GM11168 (cell line): Measurements from ENCODE around the gene KRTAP13-4.

ENCODE experiments used
- in situ Hi-C: fragments of 300-500 bp; cut with MboI; formaldehyde crosslinking; loops from one replicate; pipeline ENCODE4 v1.12.0; 2022; ENCODE audit warnings: low sequenced_read_pairs; ENCODE audit not compliant: unreplicated experiment

Gene KRTAP13-4, protein sequence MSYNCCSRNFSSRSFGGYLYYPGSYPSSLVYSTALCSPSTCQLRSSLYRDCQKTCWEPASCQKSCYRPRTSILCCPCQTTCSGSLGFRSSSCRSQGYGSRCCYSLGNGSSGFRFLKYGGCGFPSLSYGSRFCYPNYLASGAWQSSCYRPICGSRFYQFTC

DNA sequence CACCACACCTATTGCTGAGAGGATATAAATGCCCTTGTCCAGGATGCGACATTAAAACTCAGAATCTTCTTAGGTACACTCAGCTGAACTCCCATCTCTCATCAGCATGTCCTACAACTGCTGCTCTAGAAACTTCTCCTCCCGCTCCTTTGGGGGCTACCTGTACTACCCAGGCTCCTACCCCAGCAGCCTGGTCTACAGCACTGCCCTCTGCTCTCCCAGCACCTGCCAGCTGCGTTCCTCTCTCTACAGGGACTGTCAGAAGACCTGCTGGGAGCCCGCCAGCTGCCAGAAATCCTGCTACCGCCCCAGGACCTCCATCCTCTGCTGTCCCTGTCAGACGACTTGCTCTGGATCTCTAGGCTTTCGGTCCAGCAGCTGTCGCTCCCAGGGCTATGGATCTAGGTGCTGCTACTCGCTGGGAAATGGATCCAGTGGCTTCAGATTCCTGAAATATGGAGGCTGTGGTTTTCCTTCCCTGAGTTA lies at the start of gene KRTAP13-4:
Gene KRTAP13-4, plus strand, starts transcription at position 51 of the 486 bp plus-strand sequence. Its CDS starts 56 bp downstream, at position 107.
- in situ Hi-C loops = no loop called here

DNA sequence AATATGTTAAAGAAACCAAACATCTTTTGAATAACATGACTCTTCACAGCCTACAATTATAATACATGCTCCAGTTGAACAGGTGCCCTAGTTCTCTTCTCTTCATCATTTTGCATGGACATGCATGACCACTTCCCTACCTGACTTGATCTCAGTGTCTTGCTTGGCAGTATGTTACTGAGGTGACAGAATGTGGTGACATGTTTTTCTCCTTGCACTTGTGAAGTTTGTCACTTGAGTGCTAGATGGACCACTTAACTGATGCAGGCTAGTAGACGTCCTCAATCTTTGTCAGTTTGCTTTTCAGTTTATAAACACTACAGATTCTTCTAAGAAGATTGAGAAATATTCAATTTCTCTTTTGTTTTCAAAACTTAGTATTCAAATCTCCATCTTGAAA lies 47.8 kb upstream of the KRTAP13-4 start:
- in situ Hi-C loops = no loop called here

GRCh38 chr21:30391492-30392025 lies 38.5 kb upstream of the KRTAP13-4 start:
- in situ Hi-C loops = no loop called here

GRCh38 chr21:30395731-30396130 lies 34.3 kb upstream of the KRTAP13-4 start, which contains the start of gene KRTAP13-1:
Gene KRTAP13-1, plus strand, starts transcription at chr21:30396031. Its CDS starts 56 bp downstream, at chr21:30396087.
- in situ Hi-C loops = no loop called here

DNA sequence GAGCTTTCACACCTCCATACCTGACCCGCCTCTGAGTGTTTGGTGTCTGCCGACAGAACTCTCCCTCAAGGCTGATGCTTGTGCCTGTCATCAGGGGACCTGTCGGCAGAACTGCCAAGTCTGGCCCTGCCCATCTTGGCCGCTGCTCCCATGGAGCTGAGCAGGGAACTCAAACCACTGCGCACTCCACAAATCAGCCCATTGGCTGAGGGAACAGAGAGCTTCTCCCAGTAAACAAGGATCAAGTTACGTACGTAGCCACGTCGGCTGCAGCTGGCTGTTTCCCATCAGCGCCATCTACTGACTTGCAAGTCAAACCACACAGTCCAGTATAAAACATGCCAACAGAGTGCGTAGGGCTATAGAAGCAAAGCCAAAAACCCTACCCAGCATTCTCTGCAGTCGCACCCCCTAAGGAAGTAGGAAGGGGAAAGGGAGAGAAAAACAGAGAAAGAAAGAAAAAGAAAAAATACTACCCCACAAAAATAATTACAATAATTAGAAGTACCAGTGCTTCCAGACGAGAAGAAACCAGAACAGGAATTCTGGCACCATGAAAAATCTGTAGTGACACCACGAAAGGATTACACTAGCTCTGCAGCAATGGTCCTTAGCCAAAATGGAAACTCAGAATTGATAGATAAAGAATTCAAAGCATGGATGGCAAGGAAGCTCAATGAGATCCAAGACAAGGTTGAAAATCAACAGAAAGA lies 21.1 kb upstream of the KRTAP13-4 start:
- in situ Hi-C loops = no loop called here

GRCh38 chr21:30415993-30416392 lies 14.0 kb upstream of the KRTAP13-4 start:
- in situ Hi-C loops = no loop called here

DNA sequence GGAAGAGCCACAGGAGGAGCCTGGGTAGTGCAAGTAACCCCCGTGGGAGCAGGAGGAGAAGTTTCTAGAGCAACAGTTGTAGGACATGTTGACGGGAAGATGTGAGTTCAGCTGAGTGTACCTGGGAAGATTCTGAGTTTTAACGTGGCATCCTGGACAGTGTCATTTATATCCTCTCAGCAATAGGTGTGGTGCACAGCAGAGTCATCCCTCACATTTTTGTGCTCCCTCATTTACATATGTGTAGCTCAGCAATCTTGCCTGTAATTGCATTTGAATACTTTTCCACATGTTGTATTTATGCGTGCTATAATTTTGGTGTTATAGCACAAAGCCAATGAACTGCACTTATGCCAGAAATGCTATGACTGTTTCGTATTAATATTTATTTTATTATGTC lies 4.2 kb upstream of the KRTAP13-4 start, which contains the start of gene KRTAP13-3:
Gene KRTAP13-3, minus strand, starts transcription at position 101 of the 400 bp plus-strand sequence. Its CDS starts 14 bp downstream, at position 87.
- in situ Hi-C loops = no loop called here

GRCh38 chr21:30426731-30427130 lies 3.3 kb upstream of the KRTAP13-4 start:
- in situ Hi-C loops = no loop called here

- in situ Hi-C loops = no loop called here
Observed at GRCh38 chr21:30434033-30434631, 4.1 kb downstream of the KRTAP13-4 start.

GRCh38 chr21:30437010-30437565 lies 7.1 kb downstream of the KRTAP13-4 start:
- in situ Hi-C loops = no loop called here

GRCh38 chr21:30439975-30440374 lies 10.0 kb downstream of the KRTAP13-4 start, which contains the start of gene KRTAP15-1:
Gene KRTAP15-1, plus strand, starts transcription at chr21:30440275. Its CDS starts 53 bp downstream, at chr21:30440328.
- in situ Hi-C loops = no loop called here

DNA sequence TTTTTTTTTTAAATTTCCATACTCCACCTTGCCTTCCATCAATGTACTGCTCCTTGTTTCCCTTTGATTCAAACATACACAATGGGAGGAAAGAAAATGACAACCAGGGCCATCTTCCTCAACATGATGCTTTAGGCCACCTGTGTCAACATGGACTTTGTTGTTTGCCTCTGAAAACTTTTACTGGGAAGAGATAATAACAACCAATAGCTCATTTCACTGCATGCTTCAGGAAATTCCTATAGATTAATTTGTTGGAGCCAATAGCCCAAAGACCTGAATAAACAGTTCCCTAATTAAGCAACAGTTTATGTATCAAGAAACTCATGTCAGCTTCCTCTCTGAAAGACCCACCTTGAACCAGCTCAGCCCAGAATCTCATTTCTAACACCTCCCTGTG lies 13.2 kb downstream of the KRTAP13-4 start:
- in situ Hi-C loops = no loop called here

DNA sequence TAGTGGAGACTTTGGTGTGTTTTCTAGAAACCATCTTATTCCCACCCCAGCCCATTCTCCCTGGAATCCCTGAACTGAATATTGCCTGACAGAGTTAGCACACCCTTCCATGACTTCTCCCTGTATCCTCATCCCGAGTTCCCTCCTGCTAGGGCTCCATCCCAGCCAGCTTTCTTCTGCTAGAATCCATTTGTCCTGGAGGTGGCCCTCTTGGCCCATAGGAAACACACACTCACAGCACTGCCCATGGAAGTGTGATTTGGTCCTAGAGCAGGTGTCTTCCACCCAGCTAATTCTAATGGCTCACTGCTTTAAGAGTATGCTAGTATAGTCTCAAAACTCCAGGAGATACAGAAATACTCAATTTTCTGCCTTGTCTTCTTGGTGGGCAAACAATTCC lies 14.2 kb downstream of the KRTAP13-4 start:
- in situ Hi-C loops = no loop called here

DNA sequence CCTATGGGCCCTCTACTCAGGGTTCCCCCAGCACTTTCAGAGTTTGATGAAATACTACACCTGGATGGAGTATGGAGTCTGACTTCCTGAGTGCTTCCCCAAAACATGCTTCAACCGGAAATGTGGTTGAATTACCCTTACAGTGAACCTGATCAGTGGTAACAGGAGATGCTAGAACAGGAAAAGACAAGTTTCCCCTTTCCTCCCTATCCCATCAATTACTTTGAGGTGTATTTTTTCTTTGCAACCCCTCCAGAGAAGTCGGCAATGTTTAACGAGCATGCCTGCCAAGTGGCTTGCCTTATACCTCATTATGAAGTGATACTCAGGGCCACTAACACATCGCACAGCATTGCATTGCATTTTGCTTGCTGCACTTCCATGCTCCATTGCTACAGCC lies 17.0 kb downstream of the KRTAP13-4 start:
- in situ Hi-C loops = no loop called here

DNA sequence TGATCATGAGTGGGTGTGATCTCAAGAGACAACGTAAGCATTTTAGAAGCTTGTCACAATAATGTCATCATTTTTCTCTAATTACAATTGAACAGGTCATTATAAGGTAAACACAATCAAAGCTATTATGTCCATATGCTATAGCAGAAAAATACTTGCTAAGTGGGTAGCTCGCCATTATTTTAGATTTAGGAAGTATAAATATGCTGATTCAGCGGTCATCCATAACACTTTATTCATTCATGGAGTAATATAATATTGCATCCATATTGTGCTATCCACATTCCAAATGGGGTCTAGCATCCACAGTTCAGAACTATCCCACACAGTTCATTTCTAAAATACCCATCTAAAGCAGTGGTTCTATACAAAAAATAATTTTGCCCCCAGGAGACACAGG lies 18.5 kb downstream of the KRTAP13-4 start:
- in situ Hi-C loops = no loop called here

DNA sequence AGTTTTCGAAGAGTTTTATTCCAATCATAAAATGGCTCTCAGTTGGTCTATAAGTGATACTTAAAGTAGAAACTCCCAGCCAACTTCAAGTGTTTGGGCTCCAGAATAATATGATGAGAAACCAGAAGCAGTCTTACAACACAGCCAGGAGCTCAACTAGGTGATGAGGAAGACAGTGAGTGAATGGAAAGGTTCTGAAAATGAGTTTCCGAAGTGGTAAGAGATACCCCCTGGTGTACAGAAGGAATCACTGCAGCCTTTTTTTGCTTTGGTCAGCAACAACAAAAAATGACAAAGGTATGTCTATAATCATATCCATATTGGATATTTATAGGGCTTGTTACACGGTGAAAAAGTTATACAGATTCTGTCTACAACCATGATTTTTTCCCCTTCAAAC lies 33.7 kb downstream of the KRTAP13-4 start:
- in situ Hi-C loops = no loop called here

DNA sequence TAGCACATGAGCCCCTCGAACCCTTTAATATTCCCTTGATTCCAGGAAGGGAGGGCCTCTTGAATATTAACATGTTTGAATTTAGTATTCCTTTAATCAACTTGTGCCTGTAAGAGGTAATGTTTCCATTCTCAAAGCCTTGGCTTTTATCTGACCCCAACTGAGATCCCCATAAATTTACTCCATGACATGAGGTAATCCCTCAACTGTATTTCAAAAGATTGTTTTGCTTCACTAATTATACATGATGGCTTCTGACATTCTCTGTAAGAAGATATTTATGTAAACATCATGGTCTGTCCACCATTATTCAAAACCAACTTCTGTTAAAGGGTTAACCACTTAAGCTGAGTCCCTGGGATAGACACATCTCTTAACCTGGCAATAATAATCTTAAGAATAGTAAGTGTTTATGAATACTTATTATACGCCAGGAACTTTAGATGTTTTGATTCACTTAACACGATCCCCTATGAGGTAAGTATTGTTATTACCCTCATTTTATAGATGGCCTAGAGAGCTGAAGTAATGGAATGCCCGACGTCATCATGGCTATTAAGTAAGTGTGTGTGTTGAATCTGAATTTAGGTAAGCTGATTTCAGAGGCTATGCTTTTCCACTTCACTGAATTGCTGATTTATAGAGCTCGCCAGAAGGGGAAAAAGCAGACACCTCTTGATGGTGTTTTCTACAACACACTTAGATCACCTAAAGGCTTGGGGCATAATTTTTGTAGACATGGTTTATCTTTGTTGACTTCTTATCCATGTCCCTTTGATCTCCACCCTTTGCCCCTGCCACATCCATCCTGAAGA lies 39.1 kb downstream of the KRTAP13-4 start:
- in situ Hi-C loops = no loop called here

DNA sequence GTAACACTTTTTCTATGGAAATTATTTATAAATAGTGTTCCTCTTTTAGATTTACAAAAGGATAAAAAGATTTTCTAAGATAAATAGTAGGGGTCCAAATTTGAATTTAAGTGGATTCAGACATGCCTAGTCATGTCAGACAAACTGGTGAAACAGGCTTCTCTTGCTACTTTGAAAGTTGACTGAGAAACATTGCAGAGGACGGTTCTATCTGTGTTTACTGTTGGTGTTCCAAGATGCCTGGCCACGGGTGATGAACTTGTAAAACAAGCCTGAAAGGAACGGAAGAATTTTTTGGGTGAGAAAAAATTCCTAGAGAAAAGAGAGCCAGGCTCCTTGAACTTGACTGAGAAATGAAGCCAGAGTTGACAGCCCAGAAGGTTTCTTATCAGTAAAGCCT lies 48.0 kb downstream of the KRTAP13-4 start:
- in situ Hi-C loops = no loop called here

- in situ Hi-C loops = no loop called here
Observed at GRCh38 chr21:30479259-30479658, 49.2 kb downstream of the KRTAP13-4 start.

- in situ Hi-C loops = no loop called here
Observed at GRCh38 chr21:30480145-30480544, 50.1 kb downstream of the KRTAP13-4 start, which contains the start of gene KRTAP19-1. Gene KRTAP19-1, minus strand, starts transcription at chr21:30480367. Its CDS starts 50 bp downstream, at chr21:30480317.
